Activated CD8-positive, alpha-beta memory T cell treated with anti-CD3 and anti-CD28 coated beads, Interleukin-2, amount 50 U/mL, for 1 hour (primary cell): Measurements from ENCODE around the gene PHKA2.

Source experiments
- DNase-seq: peaks from one replicate; pipeline ENCODE4 v3.0.0-alpha.2; 2020; ENCODE audit errors: extremely low read depth

PHKA2 gene

DNA sequence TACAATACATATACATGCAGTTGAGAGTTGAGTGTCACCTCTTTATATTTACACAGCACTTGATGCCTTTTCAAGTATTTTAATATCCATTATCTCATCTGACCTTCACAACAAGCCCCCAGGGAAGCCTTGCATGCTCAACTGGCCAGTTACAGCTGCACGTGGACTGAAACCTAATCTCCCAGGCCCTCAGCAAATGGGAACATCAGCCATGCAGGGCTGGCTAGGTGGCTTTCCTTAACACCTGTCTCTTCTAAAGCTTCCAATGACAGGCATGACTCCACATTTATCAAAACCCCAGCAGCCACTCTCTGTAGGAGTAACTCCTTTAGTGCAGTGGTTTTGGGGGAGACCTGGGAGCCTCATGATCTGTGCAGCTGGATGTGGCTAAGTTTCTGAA lies 56.4 kb downstream of the PHKA2 start:
- no peak for DNase-seq

DNA sequence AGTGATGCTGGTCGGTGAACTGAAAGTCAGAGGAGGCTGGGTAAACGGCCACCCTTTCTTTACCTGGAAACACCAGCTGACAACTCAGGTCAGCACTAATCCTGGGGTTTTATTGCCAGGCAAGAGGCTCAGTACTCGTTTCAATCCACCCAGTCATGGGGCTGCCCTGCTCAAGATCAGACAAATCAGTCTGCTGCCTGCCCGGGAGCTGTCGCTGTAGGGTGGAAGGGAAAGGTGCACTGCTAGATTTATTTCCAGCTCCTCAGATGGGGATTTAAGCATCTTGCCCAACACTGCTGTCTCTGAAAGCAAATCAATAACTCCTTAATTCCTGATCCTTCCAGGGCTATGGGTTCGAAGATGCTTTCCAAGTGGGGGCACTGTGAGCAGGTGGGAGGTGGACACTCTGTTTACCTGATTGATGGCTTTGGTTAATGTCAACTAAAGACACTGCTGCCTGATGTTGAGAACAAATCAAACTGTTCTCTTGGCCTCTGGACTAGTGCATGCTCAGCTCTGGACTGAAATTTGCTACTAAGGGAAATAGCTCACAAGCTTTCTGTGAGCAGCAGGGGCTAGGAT lies 59.3 kb downstream of the PHKA2 start:
- DNase-seq, result no peak

DNA sequence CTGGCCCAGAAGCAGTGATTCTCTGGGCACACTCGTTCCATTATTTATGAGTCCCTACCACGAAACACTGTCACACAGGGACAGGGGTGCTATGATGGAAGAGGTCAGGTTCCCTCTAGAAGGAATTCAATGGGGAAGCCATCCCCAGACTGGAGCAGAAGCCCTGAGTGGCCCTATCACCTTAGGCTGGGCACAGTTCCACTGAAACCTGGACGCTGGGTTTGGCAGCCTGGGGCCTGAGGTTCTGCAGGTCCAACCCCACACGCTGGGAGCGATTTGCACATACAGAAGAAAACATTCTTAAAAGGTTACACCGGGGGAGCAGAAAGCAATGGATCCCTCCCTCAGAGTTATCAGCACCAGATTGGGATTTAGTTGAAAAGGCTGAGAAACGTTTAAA lies 63.3 kb downstream of the PHKA2 start:
- DNase-seq, result no peak

DNA sequence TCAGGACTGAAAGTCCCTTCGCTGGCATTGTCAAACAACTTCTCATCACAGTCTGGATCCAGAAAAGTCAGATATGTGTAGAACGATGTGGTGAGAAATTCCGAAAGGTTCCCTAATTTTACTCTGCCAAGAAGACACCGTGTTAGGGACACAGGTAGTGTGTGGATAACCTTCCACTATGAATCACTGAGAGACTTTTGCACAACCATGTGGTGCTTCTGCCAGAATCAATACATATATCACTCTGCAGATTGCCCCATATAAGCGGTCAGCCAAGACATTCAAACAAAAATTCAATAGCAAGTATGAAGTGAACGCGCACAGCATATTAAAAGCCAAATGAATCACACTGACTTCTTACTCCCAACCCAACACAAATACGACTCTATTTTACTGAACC lies 63.8 kb downstream of the PHKA2 start:
- DNase-seq, result no peak

DNA sequence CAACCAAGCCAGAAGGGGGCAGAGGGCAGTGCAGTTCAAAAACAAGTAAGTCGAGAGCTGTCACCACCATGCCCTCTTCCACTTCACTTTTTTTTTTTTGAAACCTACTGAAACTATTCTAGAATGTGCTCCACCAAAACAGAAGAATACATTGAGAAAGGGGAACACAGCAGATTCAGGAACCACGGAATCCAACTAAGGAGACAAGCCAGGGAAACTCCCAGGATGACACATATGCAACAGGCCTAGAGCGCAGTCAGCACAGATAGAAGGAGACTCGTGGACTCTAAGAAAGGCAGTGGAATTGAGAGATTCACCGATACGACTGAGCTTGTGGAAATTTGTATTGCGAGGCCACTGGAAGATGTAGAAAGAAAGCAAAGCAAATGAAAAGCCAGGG lies 66.1 kb downstream of the PHKA2 start:
- DNase-seq, result no peak

DNA sequence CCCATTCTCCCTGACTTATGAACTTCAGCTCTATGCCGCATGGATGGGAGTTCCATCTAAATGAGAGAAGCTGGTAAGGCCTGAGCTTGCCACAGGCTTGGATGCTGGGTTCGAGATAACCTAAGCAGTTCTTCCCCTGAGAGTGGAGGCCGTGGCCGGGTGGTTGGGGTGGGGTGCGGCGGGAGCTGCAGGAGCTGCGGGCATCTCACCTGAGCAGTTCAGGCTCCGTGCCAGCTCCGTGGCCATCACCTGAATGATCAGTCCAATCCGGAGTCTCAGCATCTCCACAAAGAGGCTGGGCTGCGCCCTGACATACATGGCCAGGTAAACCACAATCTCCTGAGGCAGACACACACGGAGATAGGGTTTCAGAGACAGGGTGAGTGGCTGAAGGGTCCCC lies 77.6 kb downstream of the PHKA2 start:
- DNase-seq, result no peak

DNA sequence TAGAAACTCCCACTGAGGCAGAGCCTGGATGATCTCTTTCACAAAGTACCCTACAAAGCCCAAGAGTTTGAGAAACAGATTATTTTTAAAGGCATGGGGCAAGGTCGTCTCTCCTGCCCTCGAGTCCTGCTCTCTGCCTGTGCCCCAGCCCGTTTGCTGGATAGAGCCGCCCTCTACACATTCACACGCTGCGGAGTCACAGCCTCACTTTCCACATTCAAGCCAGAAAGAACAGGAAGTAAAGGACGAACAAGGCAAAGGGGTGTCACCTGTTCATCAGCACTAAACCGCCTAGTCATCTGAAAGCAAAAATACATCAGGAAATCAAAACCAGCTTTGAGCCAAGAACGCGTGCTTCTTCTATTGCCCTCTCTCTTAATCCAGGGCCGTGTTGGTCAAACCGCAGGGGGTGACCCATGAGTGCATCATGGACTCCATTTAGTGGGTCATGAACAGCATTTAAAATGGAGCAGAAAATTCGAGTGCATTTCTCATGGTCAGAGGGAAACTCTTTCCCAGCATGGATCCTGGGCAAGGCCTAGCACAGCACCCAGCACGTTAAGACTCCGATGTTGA lies 83.4 kb downstream of the PHKA2 start:
- DNase-seq, result no peak

DNA sequence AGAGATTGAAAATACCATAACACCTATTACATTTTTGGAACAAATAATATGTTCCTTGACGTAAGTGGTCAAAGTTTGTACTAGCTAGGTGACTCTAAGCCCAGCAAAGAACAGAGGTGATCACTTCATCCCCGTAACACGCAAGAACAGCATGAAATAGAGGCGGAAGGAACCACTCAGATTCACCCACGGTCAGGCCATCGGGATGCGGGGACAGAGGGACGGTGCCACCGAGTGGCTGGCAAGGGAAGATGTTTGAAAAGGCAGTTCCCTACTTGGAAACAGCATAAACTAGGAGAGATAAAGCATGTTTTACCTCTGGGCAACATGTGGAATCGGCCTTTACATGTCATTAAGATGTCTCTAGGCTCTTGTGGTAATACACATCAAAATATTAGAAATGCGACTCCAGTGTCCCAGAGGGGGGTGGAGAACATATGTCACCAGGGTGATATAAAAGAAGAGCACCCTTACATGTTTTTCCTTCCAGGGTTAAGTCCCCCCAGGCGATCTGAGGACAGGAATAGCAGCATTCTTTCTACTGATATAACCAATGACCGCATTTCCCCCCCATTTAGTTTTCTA lies 84.0 kb downstream of the PHKA2 start:
- no peak for DNase-seq

DNA sequence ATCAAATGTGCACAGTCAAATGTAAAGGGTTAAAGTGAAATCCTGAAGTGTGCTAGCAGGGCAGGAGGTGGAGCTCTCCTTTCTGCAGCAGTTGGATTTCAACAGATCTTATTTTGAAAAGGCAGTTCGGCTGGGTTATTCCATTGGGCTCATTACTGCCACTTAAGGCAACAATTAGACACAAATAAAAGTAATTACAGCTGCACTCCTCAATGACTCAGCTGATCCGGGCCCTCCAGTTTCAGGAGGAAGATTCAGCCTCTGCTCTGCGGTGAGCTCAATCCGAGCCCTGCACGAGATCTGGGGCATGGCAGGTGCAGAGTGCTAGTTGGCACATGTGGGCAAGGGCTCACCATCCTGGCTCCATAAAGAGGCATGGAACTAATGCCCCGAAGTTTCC lies 85.4 kb downstream of the PHKA2 start:
- DNase-seq, result no peak

DNA sequence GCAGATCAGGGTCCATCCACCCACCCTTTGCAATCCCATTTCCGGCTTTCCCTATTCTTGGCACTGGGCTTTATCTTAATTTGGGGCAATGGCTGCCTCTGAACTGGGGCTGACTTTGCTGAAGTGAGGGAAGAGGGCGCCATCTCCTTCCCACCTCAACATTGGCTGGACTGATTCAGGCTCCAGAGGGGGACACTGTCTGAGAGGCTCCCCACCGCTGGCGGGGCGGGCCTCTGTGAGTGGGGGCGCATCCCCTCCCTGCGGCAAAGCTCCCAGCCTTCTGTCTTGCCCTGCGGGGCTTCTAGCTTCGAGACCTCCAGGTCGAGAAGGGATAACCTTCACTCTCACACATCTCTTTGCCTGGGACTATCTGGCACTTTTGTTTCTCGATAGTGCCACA lies 85.8 kb downstream of the PHKA2 start:
- no peak for DNase-seq

DNA sequence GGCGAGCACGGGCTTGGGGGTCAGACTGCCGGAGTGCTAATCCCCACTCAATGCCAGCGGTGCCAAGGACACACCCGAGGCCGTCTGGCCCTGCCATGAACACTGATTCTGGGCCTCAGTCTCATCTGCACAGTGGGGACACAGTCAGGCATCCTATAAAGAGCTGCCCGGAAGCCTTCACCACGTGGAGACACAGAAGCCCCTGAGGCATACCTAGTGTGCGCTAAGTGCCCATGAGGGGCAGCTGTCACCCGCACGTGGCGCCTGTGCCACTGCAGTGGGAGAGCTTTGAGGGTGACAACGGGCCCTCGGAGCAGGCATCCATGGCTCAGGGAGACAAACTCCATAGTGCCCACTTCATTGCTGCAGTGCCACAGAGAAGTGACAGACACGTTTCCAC lies 86.3 kb downstream of the PHKA2 start:
- no peak for DNase-seq

DNA sequence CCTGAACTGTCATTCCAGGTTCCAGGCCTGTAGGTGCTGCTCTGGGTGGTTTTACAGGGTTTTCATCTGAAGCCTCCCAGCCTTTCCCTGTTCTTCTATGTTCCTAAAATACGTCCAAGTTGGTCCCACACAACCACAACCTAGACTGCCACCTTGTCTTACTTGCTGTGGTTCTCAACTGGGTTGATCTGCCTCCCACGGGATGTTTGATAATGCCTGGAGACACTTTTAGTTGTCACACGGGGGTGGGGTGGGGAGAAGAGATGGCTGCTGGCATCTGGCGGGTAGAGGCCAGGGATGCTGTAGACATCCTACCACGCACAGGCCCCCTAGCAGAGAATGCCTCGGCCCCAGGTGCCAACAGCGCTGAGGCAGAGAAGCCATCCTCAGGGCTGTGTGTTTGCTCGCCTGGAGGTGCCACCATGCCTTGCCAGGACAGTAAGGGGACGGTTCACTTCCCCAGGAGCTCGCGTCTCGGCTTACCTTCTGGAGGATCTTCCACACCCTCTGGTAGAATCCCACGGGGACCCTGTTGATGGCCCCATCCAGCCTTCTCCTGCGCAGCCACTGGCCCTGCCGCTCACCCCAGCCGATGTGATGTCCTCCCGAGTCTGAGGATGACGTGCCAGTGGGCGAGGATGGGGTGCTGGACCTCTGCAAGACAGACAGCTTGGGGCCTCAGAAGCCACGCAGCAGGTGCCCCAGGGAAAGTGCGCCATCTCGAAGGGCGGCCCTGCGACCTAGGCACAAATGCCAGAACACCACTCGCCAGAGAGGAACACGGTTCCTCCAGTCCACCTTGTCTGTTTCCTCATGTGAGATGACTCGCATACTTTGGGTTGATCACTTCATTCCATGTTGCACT lies 87.0 kb downstream of the PHKA2 start:
- DNase-seq, result no peak

DNA sequence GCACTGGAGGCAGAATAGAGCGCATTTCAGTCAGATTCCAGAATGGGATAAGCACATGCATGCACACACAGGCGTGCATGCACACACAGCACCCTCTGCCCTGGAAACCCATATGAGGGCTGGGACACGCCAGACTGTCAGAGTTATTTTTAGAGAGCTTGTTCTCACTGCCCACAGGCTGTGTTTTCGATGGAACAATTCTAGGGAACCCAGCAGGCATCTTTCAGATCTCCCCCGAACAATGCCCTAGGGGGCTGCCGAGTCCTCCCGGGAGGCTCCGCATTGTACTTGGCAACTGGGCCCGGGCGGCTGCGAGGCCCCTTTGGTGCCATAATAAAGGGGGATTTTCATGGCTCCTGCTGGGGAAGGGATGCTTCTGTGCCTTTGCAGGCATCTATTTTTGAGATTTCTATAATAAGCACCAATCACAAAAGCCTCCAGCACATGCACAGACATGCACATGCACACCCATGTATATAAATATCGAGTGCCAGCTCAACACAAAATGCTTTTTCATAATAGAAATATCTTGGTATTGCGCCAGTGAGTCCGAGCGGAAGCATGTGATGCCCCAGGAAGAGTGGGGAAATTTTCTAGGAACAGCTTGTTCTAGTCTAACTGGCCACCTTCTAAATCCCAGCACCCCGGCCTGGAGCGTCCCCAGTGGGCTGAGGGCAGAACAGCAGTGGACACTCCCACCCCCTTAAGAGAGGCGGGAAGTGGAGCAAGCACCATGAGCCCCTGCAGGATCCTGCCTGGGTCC lies 88.5 kb downstream of the PHKA2 start:
- DNase-seq, result no peak

DNA sequence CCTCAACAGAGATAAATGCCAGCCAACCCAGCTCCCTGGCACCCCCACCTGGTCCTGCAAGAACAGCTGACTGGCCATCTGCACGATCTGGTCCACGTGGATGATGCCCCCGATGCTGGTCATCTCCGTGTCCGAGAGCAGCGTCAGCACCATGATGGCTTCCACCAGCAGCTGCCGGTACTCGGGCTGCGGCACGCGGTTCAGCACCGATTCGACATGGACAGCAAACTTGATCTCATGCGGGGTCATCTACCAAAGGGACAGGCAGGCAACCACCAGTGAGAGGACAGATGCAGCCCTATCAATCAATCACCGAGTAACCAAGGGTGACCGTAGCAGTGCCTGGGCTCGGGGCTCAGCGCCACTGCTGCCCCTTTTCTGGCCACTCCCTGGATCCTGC lies 89.8 kb downstream of the PHKA2 start:
- DNase-seq, result no peak

DNA sequence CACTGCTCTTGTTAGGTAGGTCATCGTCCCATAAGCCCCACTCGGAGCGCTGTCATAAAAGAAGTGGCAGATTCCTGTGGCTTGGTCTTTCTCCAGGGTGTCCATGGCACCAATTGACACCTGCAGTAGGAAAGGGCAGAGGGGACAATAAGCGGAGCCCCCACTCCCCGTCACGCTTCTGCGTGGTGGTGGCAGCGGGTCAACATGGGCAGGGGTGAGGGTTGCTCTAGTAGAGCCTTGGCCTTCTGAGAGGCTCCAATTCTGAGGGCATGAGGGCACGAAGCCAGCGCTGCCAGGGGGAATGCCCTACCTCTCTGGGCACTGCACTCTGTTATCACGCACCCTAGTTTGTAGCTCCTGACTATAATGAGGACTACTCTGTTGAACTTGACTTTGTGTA lies 90.4 kb downstream of the PHKA2 start:
- no peak for DNase-seq

DNA sequence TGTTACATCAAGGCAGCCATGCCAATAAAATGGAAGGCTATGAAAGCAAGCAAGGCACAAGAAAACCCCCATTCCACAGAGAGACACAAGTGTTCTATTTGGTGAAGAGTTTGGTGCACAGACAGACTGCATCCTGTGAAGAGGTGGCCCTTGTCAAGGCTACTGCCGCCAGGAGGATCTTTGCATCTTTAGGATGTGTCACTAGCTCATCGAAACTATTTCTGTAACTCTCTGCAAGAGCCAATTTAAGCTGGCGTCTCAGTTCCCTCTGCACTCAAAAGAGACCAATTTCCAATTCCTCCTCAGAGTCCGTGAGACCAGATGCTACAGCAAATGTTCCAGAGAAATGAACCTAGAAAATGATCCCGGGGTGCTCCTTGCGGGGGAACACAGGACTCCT lies 91.0 kb downstream of the PHKA2 start:
- DNase-seq, result no peak

DNA sequence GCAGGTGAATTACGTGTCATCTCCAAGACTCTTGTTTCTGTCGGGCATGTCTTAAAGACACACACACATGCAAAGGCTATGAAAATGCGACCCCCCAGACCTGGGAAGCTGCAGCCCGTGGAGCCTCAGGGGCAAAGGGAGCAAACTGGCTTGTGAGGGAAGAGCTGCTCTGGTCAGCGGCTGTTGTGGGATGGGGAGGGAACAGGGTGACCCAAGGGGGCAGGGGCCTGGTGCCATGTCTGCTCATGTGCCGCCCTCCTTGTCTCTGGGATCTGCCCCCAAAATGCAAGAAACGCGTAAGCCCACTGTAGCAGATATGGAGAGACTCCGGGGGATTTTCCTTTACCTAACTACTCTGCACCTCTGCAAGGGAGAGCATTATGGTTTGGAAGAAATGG lies 92.4 kb downstream of the PHKA2 start:
- no peak for DNase-seq

DNA sequence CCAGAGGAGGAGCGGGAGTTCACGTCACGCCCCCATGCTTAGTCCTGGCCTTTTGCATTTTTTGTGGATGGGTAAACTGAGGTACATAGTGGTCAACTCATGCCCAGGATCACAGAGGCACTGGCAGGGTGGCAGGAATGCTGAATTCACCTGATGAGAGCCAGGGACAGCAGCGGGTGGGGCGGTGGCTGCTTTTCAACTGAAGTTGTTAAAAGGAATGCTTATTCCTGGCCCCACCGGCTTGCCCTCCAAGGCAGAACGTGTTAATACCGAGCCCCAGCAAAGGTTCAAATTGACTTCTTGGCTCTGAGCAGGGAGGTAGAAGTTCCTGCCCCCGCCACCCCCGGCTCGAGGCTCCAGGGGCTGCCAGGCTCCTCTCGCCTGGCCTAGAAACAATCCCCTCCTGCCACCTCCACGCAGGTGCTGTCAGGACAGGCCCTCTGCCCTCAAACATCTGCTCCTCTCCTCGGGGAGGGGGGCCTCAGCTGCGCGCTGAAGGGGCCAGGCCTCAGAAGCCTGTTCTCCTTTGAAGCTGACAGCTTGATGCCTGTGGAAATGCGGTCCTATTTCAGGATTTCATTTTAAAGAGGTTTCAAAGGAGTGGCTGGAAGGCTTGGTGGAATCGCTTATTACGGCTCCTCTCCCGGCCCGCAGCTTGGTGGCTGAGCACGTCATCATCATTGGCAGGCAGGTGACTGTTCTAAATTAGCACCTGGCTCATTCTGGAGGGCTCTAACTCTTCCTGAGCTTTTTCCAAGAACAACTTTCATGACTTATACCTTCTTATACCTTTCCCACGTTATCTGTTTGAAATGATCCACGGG lies 93.0 kb downstream of the PHKA2 start:
- DNase-seq, result no peak

DNA sequence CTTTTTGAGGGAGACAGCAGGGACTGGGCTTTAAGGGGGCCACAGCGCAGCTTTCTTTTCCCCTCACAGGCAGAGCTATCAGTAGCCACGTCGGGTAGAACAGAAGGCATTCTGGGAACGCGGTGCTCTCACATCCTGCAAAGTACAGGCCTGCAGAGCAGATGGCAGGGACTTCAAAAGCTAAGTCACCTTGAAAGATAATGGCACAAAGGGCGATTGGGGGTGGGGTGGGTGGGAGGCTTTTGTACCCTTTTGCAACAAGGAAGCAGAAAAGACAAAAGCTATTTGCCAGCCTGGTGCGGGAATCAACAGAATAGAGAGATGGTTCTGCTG lies 93.9 kb downstream of the PHKA2 start:
- DNase-seq, result no peak

DNA sequence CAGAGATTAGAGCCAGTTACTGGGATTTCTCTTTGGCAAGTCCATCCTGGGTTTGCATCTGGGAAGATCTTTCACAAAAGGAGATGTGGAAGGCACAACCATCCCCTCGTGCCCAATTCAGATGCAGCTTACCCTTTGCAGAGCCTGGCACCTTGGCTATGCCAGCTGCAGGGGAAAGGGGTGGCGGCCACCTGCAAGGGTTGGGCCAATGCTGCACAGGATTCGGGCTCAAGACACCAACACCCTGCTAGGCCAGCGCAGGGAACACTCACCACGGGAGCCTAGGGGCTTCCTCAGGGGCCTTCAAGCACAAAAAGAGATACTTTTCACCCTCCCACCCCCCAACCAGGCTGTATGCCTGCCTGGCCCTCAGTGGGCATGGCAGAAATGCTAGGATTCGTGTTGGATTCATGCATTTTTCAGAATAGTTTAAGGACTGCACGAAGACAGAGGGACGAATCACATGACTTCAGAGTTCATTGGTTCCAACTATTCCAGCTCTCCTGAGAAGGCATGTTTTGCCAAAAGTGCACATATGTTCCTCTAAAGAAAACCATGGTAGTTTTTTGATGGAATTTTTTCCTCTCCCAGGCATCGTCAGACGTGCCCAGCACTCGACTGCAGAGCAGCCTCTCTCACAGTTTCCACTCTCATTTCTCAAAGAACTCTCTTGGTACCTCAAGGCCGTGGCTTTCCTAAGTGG lies 94.4 kb downstream of the PHKA2 start:
- no peak for DNase-seq

DNA sequence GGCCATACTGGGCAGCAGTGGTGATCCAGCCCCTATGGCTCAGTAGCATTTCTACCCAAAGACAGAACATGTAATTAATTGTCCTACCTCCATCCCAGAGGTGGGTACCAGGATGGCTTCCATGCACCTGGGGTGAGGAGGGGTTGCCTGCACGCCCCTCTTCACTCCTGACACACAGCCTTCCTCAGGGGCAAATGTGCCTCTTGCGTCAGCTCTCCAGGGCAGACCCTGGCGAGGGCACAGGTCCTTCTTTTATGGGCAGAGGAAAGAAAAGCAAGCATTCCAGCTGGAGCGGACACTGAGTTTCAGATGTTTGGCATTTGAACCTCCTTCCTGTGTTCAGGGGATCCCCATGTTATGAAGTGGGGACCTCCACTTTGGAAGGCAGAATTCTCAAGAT lies 95.6 kb downstream of the PHKA2 start:
- no peak for DNase-seq
